SK-N-MC (cell line): ENCODE measurements around the gene TJP1.

Source experiments
- EZH2 ChIP-seq: fragments of 200-600 bp; sonication (generic); IDR thresholded peaks from one replicate; pipeline ENCODE4 v1.6.1; 2017; ENCODE audit warnings: antibody characterized with exemption
- POLR2AphosphoS5 ChIP-seq: IDR thresholded peaks from 2 replicates; pipeline ENCODE4 v1.6.1; 2012; ENCODE audit warnings: mild to moderate bottlenecking, low read depth, low read length, borderline replicate concordance

- no peak for TF ChIP-seq EZH2
- no peak for TF ChIP-seq POLR2AphosphoS5
Observed at GRCh38 chr15:29773000-29773399, 49.3 kb downstream of the TJP1 start.
